ENCODE data around the gene EDNRA. TPM values are rescaled to one million over a fixed set of nuclear protein-coding genes. Genes with fewer than 3 reads are reported as not detected.

The EDNRA gene
- total RNA-seq, 1 donor from 2014 or later: 51.1 TPM

DNA sequence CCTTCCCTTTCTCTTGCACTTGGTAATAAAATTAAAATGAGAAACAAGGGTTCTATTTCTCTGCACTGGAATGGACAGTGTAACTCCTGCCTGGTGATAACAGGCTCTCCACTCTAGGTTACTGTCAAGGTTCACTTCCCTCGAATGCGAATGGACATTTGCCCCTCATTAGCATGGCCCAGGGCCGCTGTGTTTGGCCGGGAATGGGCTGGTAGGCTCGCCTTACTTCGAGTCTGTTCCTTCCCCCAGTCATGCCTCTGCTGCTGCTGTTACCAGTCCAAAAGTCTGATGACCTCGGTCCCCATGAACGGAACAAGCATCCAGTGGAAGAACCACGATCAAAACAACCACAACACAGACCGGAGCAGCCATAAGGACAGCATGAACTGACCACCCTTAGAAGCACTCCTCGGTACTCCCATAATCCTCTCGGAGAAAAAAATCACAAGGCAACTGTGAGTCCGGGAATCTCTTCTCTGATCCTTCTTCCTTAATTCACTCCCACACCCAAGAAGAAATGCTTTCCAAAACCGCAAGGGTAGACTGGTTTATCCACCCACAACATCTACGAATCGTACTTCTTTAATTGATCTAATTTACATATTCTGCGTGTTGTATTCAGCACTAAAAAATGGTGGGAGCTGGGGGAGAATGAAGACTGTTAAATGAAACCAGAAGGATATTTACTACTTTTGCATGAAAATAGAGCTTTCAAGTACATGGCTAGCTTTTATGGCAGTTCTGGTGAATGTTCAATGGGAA lies 61.5 kb downstream of the EDNRA start:
- DNase-seq: no peak

DNA sequence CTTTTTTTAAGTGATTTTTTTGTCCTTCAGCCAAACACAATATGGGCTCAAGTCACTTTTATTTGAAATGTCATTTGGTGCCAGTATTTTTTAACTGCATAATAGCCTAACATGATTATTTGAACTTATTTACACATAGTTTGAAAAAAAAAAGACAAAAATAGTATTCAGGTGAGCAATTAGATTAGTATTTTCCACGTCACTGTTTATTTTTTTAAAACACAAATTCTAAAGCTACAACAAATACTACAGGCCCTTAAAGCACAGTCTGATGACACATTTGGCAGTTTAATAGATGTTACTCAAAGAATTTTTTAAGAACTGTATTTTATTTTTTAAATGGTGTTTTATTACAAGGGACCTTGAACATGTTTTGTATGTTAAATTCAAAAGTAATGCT lies 62.1 kb downstream of the EDNRA start:
- no peak for DNase-seq

DNA sequence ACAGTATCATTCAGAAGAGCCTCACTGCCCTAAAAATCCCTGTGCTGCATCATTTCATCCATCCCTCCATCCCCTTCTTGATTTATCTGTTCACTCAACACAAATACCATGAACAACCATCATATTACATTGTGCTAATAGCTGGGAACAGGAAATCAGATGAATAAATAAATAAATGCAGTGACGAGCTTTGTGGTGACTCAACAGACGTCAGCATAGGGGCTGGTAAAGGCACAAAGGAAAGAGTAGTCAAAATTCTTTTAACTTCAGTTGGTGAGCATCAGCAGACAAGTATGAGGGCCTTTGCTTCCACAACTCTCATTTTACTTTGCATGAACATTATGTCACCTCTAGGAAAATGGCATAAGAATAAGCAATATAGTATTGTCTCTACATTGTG lies 65.5 kb downstream of the EDNRA start:
- DNase-seq: no peak

DNA sequence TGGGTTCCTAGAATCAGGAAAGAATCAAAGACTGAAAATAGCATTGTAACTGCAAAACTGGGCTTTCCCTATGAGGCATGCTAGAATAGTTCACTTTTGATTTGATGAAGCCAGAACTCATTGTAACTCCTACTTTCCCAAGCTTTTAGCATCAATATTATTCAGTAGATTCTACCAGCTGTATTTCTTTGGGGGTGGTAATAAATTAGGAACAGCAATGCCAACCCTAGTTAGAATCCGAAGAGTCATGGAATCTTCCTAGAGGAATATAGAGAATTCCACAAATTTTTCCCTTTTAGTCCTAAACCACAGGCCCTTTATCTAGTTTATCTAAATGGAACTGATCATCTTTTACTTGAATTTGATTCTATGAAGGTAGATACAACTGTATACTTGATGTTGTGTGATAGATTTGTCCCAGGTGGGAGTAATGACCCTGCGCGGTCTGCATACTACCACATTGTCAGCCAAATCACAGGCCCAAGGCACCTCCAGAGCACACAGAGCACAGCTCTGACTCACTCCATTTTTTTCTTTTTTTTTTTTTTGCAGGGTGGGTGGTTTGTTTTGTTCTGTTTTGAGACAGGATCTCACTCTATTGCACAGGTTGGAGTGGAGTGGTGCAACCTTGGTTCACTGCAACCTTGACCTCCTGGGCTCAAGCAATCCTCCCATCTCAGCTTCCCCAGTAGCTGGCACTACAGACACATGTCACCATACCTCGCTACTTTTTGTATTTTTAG lies 66.6 kb downstream of the EDNRA start:
- no peak for DNase-seq

DNA sequence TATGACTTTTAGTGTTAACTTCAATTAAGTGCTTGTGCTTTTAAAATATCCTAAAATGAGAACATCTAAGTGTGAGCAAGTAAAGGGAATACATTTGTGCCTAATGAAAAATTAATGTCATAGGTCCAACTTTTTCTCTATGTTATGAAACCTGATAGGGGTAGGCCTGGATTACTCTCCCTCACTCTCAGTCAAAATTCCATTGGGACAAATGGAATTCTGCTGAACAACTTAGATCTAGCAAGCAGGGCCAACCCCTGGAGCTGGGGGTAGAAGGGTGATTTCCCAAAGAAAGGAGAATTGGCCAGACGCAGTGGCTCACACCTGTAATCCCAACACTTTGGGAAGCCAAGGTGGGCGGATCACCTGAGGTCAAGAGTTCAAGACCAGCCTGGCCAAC lies 67.4 kb downstream of the EDNRA start:
- DNase-seq: no peak

DNA sequence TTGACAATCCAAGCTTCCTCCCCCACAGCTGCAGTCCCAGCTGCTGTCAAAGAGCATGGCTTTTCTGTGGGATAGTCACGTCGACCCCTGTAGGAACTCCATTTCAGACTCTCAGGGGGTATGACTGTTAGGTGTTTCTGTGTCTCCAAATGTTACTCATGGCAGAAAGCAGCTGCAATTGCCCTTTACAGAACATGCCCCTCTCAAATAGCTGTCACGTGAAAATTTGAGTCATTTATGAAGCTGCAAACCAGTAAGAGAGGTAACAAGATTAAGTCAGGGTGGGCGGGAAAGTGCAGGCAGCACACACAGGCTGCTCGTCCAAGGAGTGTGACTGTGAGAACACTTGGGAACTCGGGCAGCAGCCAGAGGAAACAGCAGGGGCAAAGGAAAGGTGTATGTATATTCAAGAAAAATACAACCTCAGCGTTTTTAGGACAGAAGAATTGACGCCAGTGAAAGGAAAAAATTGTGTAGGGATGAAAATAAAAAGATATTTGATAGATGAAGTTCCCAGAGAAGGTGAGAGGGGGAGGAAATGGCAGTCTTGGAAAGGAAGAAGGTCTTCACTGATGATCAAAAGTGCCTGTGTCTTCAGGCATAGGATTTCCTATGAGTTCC lies 69.8 kb downstream of the EDNRA start:
- no peak for DNase-seq

DNA sequence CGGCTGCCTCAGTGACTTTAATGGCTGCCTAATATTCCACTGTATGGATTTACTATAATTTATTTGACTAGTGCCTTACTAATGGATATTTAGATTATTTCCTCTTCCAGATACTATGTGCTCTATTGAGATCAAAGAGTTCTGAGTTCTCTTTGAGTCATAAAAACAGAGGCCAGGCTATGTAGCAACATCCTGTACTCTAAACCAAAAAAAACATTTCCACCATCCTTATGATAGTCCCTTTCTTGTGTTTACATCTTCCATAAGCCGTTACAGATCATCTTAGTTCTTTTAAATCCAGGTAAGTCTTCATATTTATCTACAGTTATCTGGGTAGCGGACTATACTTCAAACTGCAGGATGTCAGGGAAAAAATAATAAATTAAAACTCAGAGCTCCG lies 79.7 kb downstream of the EDNRA start:
- no peak for DNase-seq

DNA sequence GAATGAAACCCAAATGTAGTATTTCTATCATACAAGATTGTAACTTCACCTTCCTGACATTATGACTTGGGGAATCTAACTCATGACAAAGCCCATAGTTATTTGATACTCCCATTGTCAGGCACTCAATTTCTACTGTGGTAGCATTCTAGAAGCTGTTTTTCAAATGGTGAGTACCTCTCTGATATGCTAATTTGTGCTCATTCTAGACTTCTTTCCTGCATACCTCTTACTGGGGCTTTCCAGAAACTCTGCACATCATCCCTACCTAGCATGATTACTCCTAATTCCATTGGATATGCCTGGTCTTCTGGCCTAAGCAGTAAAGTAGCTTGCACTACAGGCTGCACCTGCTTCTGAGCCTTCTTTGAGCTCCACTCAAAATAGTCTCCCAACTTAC lies 85.9 kb downstream of the EDNRA start:
- no peak for DNase-seq

DNA sequence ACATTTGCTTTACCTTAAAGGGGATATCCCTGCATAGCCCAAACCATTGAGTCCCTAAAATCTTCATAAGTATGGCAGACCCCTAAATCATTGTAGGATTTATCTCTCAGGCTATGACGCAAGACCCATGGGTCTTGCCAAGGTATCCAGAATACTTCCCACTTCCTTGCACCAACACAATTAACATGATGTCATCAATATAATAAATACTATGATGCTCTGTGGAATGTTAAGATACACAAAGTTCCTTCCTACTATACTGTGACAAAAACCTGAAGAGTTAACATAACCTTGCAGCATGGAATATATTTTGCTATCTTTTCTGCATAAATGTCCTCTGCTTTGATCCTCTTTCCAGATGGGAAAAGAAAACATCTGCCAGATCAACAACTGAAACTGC lies 86.4 kb downstream of the EDNRA start:
- no peak for DNase-seq

DNA sequence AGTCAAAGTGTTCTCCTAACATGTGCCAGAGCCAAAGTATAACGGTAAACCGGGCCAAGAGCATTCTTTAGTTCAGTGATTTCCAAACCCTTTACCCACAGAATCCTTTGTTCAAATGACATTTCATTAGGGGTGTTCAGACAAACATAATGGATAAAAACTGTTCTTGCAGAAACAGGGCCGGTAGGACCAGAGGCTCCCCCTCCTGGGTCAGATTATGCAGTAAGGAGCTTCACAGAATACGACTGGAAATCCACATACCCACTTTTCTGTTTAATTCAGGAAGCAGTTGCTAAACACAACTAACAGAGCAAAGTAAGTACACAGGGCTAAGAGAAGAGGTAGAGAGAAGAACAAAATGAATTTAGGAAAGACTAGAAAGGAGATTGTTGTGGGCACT lies 89.7 kb downstream of the EDNRA start:
- DNase-seq: no peak

DNA sequence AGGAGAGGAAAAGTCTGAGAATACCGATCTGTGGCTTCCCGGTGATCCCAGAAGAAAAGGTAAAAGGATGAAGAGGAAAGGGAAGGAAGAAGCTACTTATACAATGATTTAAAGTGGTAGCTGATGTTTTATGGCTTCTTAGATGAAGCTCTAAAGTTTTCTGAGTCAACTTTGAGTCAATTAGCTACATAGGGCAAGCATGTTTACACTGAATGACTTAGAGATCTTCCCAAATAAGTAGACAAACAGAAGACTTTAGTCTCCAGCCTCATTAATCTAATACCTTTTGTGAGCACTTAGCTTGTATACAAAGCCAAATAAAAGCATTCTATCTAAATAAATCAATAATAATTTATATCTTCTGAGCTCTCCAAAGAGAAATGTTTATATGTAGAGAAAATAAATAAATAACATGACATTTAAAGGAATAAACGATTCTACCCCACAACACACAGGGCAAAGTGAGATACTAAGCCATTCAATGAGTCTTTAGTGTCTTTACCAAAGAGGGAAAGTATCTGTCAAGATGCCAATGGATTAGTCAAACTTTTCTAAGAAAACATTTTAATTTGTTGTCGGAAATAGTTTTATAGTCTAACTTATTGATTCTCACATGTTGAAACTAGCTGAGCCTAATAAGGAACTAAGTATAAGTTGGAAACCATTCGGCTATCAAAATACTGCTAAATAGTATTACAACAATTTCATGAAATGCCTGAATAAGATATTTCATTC lies 90.3 kb downstream of the EDNRA start:
- no peak for DNase-seq

DNA sequence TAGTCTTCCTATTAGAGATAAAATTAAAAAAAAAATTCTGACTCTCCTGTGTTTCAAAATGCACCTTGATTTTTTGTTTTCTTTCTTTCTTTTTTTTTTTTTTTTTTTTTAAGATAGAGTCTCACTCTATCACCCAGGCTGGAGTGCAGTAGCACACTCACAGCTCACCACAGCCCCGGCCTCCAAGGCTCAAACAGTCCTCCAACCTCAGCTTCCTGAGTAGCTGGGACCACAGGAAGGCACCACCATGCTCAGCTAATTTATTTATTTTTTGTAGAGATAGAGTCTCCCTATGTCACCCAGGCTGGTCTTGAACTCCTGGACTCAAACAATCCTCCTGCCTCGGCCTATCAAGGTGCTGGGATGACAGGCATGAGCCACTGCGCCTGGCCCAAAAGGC lies 95.2 kb downstream of the EDNRA start:
- DNase-seq: no peak

DNA sequence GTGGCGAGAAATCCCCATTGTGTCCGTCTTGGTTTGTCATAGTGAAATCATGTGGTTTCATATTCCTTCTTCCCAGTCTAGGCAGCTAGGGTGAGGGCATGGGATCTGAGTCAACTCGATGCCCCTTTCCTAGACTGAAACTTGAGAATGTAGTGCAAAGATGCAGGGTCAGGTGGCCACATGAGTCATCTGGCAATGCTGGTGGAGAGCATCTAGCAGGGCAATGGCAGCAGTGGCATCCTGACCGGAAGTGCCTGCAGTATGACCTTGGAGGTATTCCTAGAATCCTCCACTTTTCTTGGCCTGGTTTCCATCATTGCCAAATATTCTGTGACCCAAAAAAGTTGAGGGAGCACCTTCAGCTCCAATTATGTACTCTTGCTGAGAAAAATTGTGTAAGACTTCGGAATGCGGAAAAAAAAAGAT lies 97.2 kb downstream of the EDNRA start:
- DNase-seq: no peak

DNA sequence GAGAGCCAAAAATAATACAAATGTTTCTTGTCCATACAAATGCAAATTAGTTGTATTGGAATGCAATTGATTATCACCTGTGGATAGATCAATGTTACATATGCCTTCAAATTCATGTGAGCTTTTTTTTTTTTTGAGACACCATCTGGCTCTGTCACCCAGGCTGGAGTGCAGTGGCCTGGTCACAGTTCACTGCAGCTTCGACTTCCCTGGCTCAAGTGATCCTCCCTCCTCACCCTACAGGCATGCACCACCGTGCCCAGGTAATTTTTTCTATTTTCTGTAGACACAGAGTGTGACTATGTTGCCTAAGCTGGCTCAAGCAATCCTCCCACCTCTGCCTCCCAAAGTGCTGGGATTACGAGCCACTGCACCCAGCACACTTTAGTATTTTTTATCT lies 97.7 kb downstream of the EDNRA start:
- DNase-seq: no peak

DNA sequence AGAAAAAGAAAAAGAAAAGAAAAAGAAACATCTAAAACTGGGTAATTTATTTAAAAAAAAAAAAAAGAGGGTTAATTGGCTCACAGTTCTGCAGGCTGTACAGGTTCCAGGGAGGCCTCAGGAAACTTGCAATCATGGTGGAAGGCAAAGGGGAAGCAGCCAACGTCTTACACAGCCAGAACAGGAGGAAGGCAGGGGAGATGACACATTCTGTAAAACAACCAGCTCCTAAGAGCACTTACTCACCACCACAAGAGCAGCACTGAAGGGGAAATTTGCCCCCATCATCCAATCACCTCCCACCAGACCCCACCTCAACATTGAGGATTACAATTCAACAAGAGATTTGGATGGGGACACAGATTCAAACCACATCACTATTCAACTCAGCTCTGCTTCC lies 99.5 kb downstream of the EDNRA start:
- no peak for DNase-seq

DNA sequence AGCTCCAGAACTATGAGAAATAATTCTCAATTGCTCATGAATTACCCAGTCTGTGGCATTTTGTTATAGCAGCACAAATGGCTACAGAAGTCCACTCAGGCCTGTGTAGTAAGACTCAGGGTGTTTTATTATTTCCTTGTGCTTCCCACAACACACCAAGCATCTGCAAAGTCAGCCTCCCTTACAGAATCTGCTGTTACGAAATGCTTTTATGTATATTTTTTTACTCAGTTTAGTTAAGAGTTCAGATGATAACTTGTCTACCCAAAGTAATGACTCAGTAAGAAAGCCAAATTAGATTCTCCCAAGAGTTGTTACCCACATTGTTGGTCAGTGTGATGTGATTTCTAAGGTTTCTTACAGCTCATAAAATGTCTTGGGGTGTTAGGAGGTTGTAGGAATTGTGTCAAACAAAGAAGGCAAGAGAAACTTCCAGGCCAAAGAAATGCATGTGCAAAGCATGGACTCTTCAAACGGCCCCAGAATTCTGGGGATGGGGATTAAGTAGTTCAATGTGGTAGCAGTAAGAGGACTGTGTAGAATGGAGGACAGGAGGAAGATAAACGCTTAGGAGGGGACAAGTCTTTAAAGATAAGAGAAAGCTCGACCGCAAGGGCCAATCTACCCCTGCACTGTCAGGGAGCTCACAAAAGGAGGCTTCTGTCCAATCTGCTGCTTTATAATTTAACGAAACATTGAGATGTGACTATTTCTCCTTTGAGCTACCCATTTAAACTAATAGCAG lies 100.9 kb downstream of the EDNRA start:
- DNase-seq: no peak

DNA sequence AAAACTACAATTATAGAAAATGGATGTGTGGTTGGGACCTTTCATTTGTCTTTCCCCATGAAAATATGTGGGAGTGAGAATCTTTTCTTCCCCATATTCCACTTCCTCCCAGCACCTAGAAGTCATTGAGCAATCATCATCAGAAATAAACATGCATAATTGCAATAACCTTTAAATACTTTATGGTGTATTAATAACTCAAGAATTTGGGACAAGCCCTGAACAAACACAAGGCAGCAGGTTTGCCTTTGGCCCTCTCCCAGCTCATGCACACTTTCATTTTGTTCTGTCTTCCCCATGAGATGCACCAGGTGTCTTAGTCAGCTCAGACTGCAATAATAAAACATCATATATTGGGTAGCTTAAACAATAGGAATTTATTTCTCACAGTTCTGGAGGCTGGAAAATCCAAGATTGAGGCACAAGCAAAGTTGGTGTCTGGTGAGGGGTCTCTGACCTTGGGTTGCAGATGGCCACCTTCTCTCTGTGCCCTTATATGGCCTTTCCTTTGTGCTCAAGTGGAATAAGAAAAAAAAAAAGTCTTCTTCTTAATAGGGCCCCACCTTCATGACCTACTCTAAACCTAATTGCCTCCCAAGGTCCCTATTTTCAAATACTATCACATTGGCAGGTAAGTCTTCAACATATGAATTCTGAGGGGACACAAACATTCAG lies 101.6 kb downstream of the EDNRA start:
- no peak for DNase-seq

DNA sequence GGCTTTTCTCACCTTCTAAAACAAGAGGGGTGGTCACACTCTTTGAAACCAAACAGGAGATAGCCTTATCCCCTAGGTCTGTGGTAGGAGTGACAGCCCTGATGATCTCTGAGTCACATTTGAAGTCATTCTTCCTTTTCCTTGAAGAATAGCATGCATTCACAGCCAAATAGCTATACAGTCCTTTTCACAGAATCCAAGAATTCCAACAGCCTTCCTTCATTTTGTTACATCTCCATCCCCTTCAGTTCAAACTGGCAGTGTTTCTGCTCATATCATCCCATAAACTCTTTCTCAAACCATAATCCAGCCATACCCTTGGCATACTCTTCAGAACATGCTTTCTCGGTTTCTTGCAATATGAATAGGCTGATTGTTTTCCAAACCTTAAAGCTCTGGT lies 103.0 kb downstream of the EDNRA start:
- no peak for DNase-seq

DNA sequence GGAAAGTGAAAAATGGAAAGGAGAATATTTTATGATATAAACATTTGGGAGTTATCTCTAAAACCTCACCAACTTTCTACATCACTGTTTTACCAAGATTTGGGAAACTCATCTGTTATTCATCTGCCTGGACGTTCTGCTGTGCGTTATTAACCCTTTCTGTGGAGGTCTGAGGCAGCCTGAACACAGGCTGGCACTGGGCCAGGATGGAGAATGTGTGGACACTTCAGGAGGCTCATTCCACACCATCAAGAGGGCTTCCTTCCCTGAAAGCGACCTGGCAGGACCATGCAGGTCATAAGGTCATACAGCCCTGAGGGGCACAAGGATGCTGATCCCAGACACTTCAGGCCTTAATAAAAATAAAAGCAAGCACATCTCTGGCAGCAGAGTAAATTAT lies 105.1 kb downstream of the EDNRA start:
- DNase-seq: no peak

DNA sequence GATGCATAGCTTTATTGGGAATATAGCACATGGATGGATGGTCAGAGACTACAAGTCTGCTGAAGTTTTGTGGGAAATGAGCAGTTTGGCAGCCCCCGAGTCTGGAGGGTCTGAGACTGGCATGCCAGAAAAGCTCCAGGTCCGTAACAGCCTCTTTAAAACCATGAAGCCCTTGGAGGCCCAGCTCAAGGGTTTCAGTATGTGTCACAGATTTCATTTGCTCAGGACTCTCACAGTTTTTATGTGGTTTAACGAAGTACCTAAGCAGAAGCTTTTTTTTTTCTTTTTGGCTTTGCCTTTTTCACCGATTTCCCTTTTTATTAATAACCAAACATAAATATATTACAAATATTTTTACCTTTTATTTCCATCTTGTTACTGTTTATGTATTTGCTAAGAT lies 105.7 kb downstream of the EDNRA start:
- DNase-seq: no peak

DNA sequence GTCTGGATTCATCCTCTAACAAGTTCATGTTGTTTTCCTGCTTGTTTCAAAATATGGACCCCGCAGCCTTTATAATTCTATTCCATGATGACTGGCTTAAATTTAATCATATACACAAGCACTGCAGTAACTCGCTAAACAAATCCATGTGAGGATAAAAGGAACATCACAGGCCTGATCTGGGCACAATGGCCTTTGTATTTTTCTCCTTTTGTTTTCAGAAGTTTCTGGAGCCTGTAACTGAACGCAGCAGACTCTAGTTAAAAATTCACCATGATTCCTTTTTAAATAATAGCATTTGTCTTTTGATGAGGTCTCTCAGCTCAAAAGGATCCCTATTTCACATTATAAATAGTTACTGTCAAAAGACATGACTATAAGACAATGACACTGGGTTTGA lies 106.1 kb downstream of the EDNRA start:
- peak; percentile 41 for DNase-seq

DNA sequence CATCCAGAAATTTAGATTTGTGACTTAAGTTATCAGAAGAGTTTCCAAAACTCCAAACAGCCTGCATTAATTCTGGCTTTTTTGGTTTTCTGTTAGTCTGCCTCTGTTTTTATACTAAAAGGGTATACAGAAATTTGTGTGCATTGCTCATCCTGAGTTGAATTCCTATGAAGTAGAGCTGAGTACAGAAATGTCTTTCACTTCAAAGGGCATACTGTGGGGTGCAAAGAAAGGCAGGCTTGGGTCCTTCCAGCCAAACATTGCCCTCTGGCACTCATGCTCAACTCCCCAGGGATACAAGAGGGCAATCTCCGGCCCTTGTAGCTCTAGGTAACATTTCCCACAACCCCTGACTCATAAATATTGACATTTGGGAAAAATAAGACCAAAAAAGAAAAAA lies 108.7 kb downstream of the EDNRA start:
- no peak for DNase-seq
